Loucy (cell line): ENCODE results near the gene SMOC1.
"Not testable (repeated sequence)": the region's sequence is repeated elsewhere in the genome, so short reads cannot be mapped to it uniquely, and the experiment has no call there.

ENCODE experiments used
- EZH2phosphoT487 ChIP-seq: fragments of 200-600 bp; IDR thresholded peaks from 2 replicates; pipeline ENCODE4 v1.6.1; 2018; ENCODE audit warnings: antibody characterized with exemption, mild to moderate bottlenecking, moderate library complexity, borderline replicate concordance
- TF ChIP-seq, protein P1 (sequence below): fragments of 200-600 bp; sonication (generic); conservative IDR thresholded peaks from 2 replicates; pipeline ENCODE4 v1.5.1; 2014; ENCODE audit warnings: mild to moderate bottlenecking, antibody characterized with exemption, low read length

DNA sequence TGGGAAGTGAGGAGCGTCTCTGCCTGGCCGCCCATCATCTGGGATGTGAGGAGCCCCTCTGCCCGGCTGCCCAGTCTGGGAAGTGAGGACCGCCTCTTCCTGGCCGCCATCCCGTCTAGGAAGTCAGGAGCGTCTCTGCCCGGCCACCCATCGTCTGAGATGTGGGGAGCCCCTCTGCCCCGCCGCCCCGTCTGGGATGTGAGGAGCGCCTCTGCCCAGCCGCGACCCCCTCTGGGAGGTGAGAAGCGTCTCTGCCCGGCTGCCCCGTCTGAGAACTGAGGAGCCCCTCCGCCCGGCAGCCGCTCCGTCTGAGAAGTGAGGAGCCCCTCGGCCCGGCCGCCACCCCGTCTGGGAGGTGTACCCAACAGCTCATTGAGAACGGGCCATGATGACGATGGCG is 23.8 kb downstream of the SMOC1 start:
- TF ChIP-seq, protein P1, sequence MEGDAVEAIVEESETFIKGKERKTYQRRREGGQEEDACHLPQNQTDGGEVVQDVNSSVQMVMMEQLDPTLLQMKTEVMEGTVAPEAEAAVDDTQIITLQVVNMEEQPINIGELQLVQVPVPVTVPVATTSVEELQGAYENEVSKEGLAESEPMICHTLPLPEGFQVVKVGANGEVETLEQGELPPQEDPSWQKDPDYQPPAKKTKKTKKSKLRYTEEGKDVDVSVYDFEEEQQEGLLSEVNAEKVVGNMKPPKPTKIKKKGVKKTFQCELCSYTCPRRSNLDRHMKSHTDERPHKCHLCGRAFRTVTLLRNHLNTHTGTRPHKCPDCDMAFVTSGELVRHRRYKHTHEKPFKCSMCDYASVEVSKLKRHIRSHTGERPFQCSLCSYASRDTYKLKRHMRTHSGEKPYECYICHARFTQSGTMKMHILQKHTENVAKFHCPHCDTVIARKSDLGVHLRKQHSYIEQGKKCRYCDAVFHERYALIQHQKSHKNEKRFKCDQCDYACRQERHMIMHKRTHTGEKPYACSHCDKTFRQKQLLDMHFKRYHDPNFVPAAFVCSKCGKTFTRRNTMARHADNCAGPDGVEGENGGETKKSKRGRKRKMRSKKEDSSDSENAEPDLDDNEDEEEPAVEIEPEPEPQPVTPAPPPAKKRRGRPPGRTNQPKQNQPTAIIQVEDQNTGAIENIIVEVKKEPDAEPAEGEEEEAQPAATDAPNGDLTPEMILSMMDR, result not testable (repeated sequence)
- TF ChIP-seq EZH2phosphoT487, result not testable (repeated sequence)
